Naive thymus-derived CD4-positive, alpha-beta T cell (primary cell): Measurements from ENCODE around the gene B4GALNT2. TPM values are rescaled to one million over a fixed set of nuclear protein-coding genes. Genes with fewer than 3 reads are reported as not detected.
A peak's percentile ranks its signal among the peaks of the same experiment; 100 is the strongest.

Experiments used
- ATAC-seq: fragments of 150-1000 bp; cut with Tn5 transposase; 2 replicates; pipeline ENCODE4 v1.10.0; 2021; ENCODE audit warnings: mild to moderate bottlenecking, moderate library complexity
- CTCF ChIA-PET: fragments of 350-600 bp; sonication (Branson Sonifier 250); formaldehyde crosslinking; loops from one replicate; lab custom pipeline; 2021; ENCODE audit warnings: antibody characterized with exemption; lab: Charles Lee
- POLR2A ChIA-PET: fragments of 350-600 bp; sonication (Branson Sonifier 250); formaldehyde crosslinking; loops from one replicate; lab custom pipeline; 2021; ENCODE audit warnings: antibody characterized with exemption, inconsistent platforms; lab: Charles Lee
- DNase-seq, 9 donors: peaks; one replicate each; pipeline versions ENCODE4 v3.0.0 to v3.0.0-alpha.2; 2020 to 2022; ENCODE audit warnings: mixed read lengths in 1 of 9
- H3K27ac ChIP-seq: one replicate; pipeline ENCODE4 v1.7.0; 2013; ENCODE audit warnings: mild to moderate bottlenecking, low read depth, low read length, moderate library complexity
- H3K27me3 ChIP-seq, 2 donors: one replicate each; pipeline ENCODE4 v1.7.0; 2013; ENCODE audit warnings: low read length in 2 of 2, mild to moderate bottlenecking in 2 of 2, moderate library complexity in 2 of 2; ENCODE audit not compliant: control insufficient read depth in 2 of 2, insufficient read depth in 2 of 2
- H3K36me3 ChIP-seq, 3 experiments: 1 replicate in 2 of 3; 2 replicates in 1 of 3; pipeline ENCODE4 v1.7.0; 2013; ENCODE audit warnings: low read length in 3 of 3, mild to moderate bottlenecking in 3 of 3, moderate library complexity in 1 of 3; ENCODE audit not compliant: insufficient read depth in 3 of 3, control insufficient read depth in 2 of 3
- H3K4me1 ChIP-seq, 2 donors: one replicate each; pipeline ENCODE4 v1.7.0; 2013; ENCODE audit warnings: low read length in 2 of 2, mild to moderate bottlenecking in 2 of 2, moderate library complexity in 1 of 2; ENCODE audit not compliant: control insufficient read depth in 2 of 2, insufficient read depth in 2 of 2
- H3K4me3 ChIP-seq: 2 replicates; pipeline ENCODE4 v1.7.0; 2013; ENCODE audit warnings: mild to moderate bottlenecking, low read length
- H3K9me3 ChIP-seq, 3 experiments: 1 replicate in 2 of 3; 2 replicates in 1 of 3; pipeline ENCODE4 v1.7.0; 2013; ENCODE audit warnings: low read length in 3 of 3; ENCODE audit not compliant: control insufficient read depth in 2 of 3
- H3K27ac Mint-ChIP-seq, 9 donors: one replicate each; pipeline ENCODE4 v1.8.0; 2020 to 2022; ENCODE audit warnings: mixed read lengths in 9 of 9, mild to moderate bottlenecking in 8 of 9, moderate library complexity in 5 of 9, inconsistent platforms in 2 of 9
- H3K27me3 Mint-ChIP-seq, 5 donors: one replicate each; pipeline ENCODE4 v1.8.0; 2021 to 2022; ENCODE audit warnings: mixed read lengths in 5 of 5, mild to moderate bottlenecking in 1 of 5
- H3K36me3 Mint-ChIP-seq, 5 donors: one replicate each; pipeline ENCODE4 v1.8.0; 2020 to 2022; ENCODE audit warnings: mixed read lengths in 5 of 5, mild to moderate bottlenecking in 3 of 5, inconsistent platforms in 1 of 5
- H3K4me1 Mint-ChIP-seq, 7 donors: one replicate each; pipeline ENCODE4 v1.8.0; 2020 to 2022; ENCODE audit warnings: mixed read lengths in 7 of 7, mild to moderate bottlenecking in 3 of 7, inconsistent platforms in 1 of 7
- H3K4me3 Mint-ChIP-seq, 10 donors: one replicate each; pipeline ENCODE4 v1.8.0; 2020 to 2022; ENCODE audit warnings: mild to moderate bottlenecking in 10 of 10, mixed read lengths in 10 of 10, moderate library complexity in 6 of 10, inconsistent platforms in 2 of 10
- H3K9me3 Mint-ChIP-seq, 11 donors: one replicate each; pipeline ENCODE4 v1.8.0; 2020 to 2022; ENCODE audit warnings: mixed read lengths in 11 of 11, mild to moderate bottlenecking in 4 of 11, inconsistent platforms in 1 of 11, moderate library complexity in 1 of 11
- intact Hi-C, 2 donors: fragments of 100-400 bp; cut with micrococcal nuclease; formaldehyde crosslinking; loops; one replicate each; pipeline ENCODE4 v1.15.1; 2023
- polyA plus RNA-seq, 2 donors: library from polyadenylated mRNA; unstranded; fragments of 300-500 nt; fragmentation: Illumina TruSeq; gene quantifications; one replicate each; pipeline ENCODE4 v1.2.3, GENCODE V29; 2021
- total RNA-seq, 6 experiments: library from RNA in 5 of 6; stranded (reverse) in 5 of 6; gene quantifications; 1 replicate in 5 of 6; 2 replicates in 1 of 6; pipeline ENCODE4 v1.2.3 and lab custom pipeline; 2021 to 2026

The B4GALNT2 gene
- total and polyA plus RNA-seq, 7 experiments from 2014 or later, result 0.03 to 0.05 (median 0.05) TPM; not detected in 3

- DNase-seq (no peak), ATAC-seq (no peak)
- intact Hi-C loops, result no loop called here
- peaks cover 72 to 85% of the 10 kb centered on the region in 2 donors for H3K4me1 ChIP-seq
- Mint-ChIP-seq H3K27me3 (no peaks in the 10 kb centered on the region), H3K4me3 (peak overlapping the region in 9 of 10 donors; percentile 39 to 96 (median 92)), H3K36me3 (peaks cover 0 to 55% (median 4%) of the 10 kb centered on the region in 5 donors), H3K4me1 (peaks cover 79 to 94% (median 87%) of the 10 kb centered on the region in 7 donors), H3K9me3 (no peaks in the 10 kb centered on the region), H3K27ac (peak overlapping the region; percentile 58 to 92 (median 86))
- peak overlapping the region; percentile 25 for H3K4me3 ChIP-seq
- ChIA-PET POLR2A (interaction anchor here (17.4 kb wide), 1 partner anchor 17 kb away, joined by 237 read pairs; no protein-coding TSS in a partner anchor), CTCF (interaction anchor here (1.8 kb wide), 1 partner anchor 14 kb away, joined by 12 read pairs; no protein-coding TSS in a partner anchor)
- H3K36me3 ChIP-seq, result no peaks in the 10 kb centered on the region
- peak overlapping the region; percentile 40 for H3K27ac ChIP-seq
- no peaks in the 10 kb centered on the region for H3K9me3 ChIP-seq
- no peaks in the 10 kb centered on the region for H3K27me3 ChIP-seq
Measured at GRCh38 chr17:49213399-49213798, 80.8 kb downstream of the B4GALNT2 start.

- CTCF ChIA-PET, result no interaction called here
Measured at GRCh38 chr17:49213847-49214246, 81.3 kb downstream of the B4GALNT2 start.

GRCh38 chr17:49214676-49215360 lies 82.2 kb downstream of the B4GALNT2 start:
- ChIA-PET CTCF (interaction anchor here (1.2 to 1.5 kb wide), 2 partner anchors 13 to 24 kb away, joined by 3 to 6 read pairs; no protein-coding TSS in a partner anchor), POLR2A (interaction anchor here (0.7 to 17.4 kb wide), 3 partner anchors 10 to 18 kb away, joined by 3 to 237 read pairs (median 4); partner anchors contain the start of gene PHOSPHO1)
- Mint-ChIP-seq H3K4me3 (peak overlapping the region; percentile 38 to 96 (median 66)), H3K27ac (peak overlapping the region; percentile 23 to 93 (median 86)), H3K27me3 (no peaks in the 10 kb centered on the region), H3K9me3 (no peaks in the 10 kb centered on the region), H3K4me1 (peaks cover 73 to 94% (median 85%) of the 10 kb centered on the region in 7 donors), H3K36me3 (peaks cover 0 to 62% (median 4%) of the 10 kb centered on the region in 5 donors)
- DNase-seq (no peak), ATAC-seq (no peak)
- intact Hi-C loops, result no loop called here
- H3K9me3 ChIP-seq, result no peaks in the 10 kb centered on the region
- H3K27me3 ChIP-seq, result no peaks in the 10 kb centered on the region
- peak overlapping the region; percentile 38 for H3K27ac ChIP-seq
- H3K36me3 ChIP-seq, result no peaks in the 10 kb centered on the region
- peaks cover 72 to 85% of the 10 kb centered on the region in 2 donors for H3K4me1 ChIP-seq
- no peak overlapping the region for H3K4me3 ChIP-seq

More at GRCh38 chr17:49213847-49214246, 81.3 kb downstream of the B4GALNT2 start:
- POLR2A ChIA-PET, result interaction anchor here (17.4 kb wide), 1 partner anchor 17 kb away, joined by 237 read pairs; no protein-coding TSS in a partner anchor
- Mint-ChIP-seq H3K27me3 (no peaks in the 10 kb centered on the region), H3K4me1 (peaks cover 80 to 94% (median 87%) of the 10 kb centered on the region in 7 donors), H3K36me3 (peaks cover 0 to 57% (median 4%) of the 10 kb centered on the region in 5 donors), H3K4me3 (peak overlapping the region in 8 of 10 donors; percentile 26 to 96 (median 83)), H3K9me3 (no peaks in the 10 kb centered on the region), H3K27ac (peak overlapping the region; percentile 58 to 92 (median 86))
- Histone ChIP-seq H3K9me3 (no peaks in the 10 kb centered on the region), H3K36me3 (no peaks in the 10 kb centered on the region), H3K4me1 (peaks cover 72 to 85% of the 10 kb centered on the region in 2 donors), H3K27ac (peak overlapping the region; percentile 40), H3K27me3 (no peaks in the 10 kb centered on the region), H3K4me3 (no peak overlapping the region)
- DNase-seq (no peak), ATAC-seq (no peak)
- intact Hi-C loops, result no loop called here

GRCh38 chr17:49216482-49216881 lies 83.9 kb downstream of the B4GALNT2 start:
- ATAC-seq, result no peak
- intact Hi-C loops, result no loop called here
- Mint-ChIP-seq H3K4me1 (peaks cover 64 to 81% (median 73%) of the 10 kb centered on the region in 7 donors), H3K27me3 (no peaks in the 10 kb centered on the region), H3K9me3 (no peaks in the 10 kb centered on the region), H3K4me3 (peak overlapping the region; percentile 58 to 94 (median 80)), H3K27ac (peak overlapping the region; percentile 65 to 98 (median 88)), H3K36me3 (peaks cover 0 to 59% (median 4%) of the 10 kb centered on the region in 5 donors)
- H3K27ac ChIP-seq, result peak overlapping the region; percentile 51
- ChIA-PET CTCF (interaction anchor here (0.6 to 2.5 kb wide), 3 partner anchors 11 to 25 kb away, joined by 4 to 14 read pairs (median 4); no protein-coding TSS in a partner anchor), POLR2A (interaction anchor here (0.9 to 17.4 kb wide), 2 partner anchors 8 to 20 kb away, joined by 4 to 237 read pairs; no protein-coding TSS in a partner anchor)
- H3K27me3 ChIP-seq, result no peaks in the 10 kb centered on the region
- peak overlapping the region; percentile 16 for H3K4me3 ChIP-seq
- peaks cover 0 to 4% (median 0%) of the 10 kb centered on the region in 3 experiments for H3K36me3 ChIP-seq
- H3K4me1 ChIP-seq, result peaks cover 76% of the 10 kb centered on the region in 2 donors
- DNase-seq, result no peak
- no peaks in the 10 kb centered on the region for H3K9me3 ChIP-seq

- H3K27me3 ChIP-seq, result no peaks in the 10 kb centered on the region
- H3K9me3 ChIP-seq, result no peaks in the 10 kb centered on the region
- Mint-ChIP-seq H3K4me1 (peaks cover 62 to 77% (median 71%) of the 10 kb centered on the region in 7 donors), H3K27me3 (no peaks in the 10 kb centered on the region), H3K36me3 (peaks cover 0 to 60% (median 4%) of the 10 kb centered on the region in 5 donors), H3K9me3 (no peaks in the 10 kb centered on the region), H3K27ac (peak overlapping the region; percentile 65 to 98 (median 88)), H3K4me3 (peak overlapping the region; percentile 67 to 94 (median 81))
- H3K4me1 ChIP-seq, result peaks cover 71 to 75% of the 10 kb centered on the region in 2 donors
- intact Hi-C loops, result no loop called here
- CTCF ChIA-PET, result interaction anchor here (0.6 to 2.5 kb wide), 5 partner anchors 8 to 26 kb away, joined by 3 to 14 read pairs (median 4); no protein-coding TSS in a partner anchor
- ATAC-seq, result no peak
- H3K27ac ChIP-seq, result peak overlapping the region; percentile 7
- H3K36me3 ChIP-seq, result peaks cover 0 to 7% (median 2%) of the 10 kb centered on the region in 3 experiments
- DNase-seq, result no peak
- POLR2A ChIA-PET, result interaction anchor here (0.9 to 17.4 kb wide), 3 partner anchors 7 to 20 kb away, joined by 4 to 237 read pairs (median 7); no protein-coding TSS in a partner anchor
- H3K4me3 ChIP-seq, result no peak overlapping the region
Measured at GRCh38 chr17:49216953-49217650, 84.5 kb downstream of the B4GALNT2 start.
